H1 (cell line): ENCODE measurements around the gene PRR22. TPM values are rescaled to one million over a fixed set of nuclear protein-coding genes. Genes with fewer than 3 reads are reported as not detected.

Source experiments
- CTCF ChIA-PET: fragments of 300-600 bp; sonication (Branson Sonifier 250); formaldehyde crosslinking; loops from one replicate; lab custom pipeline; 2021; ENCODE audit not compliant: partially characterized antibody; lab: Charles Lee
- POLR2A ChIA-PET: fragments of 300-600 bp; sonication (Branson Sonifier 250); formaldehyde crosslinking; loops from one replicate; lab custom pipeline; 2021; ENCODE audit warnings: inconsistent platforms; ENCODE audit not compliant: partially characterized antibody; lab: Charles Lee
- DNase-seq, 2 experiments: peaks; one replicate each; pipeline versions ENCODE4 v3.0.0 to v3.0.0-alpha.2; 2010 to 2022; ENCODE audit warnings: low spot score in 2 of 2, low read depth in 1 of 2, mixed read lengths in 1 of 2
- FAIRE-seq: peaks from 2 replicates; lab custom pipeline; 2011; peaks lifted over from hg19 to GRCh38; lab: Jason Lieb, UNC
- H2AFZ ChIP-seq: 2 replicates; pipeline ENCODE4 v1.8.1; 2012; ENCODE audit warnings: low read length, inconsistent platforms
- H2AK5ac ChIP-seq: 2 replicates; pipeline ENCODE4 v1.6.1; 2013; ENCODE audit warnings: low read depth, low read length
- H2BK120ac ChIP-seq: replicated peaks from 2 replicates; pipeline ENCODE3; 2013; ENCODE audit warnings: low read depth, low read length, inconsistent platforms
- H2BK12ac ChIP-seq: 2 replicates; pipeline ENCODE4 v1.6.1; 2013; ENCODE audit warnings: low read depth, low read length
- H2BK15ac ChIP-seq: 2 replicates; pipeline ENCODE4 v1.6.1; 2013; ENCODE audit warnings: low read length
- H2BK20ac ChIP-seq: 2 replicates; pipeline ENCODE4 v1.6.1; 2013; ENCODE audit warnings: low read length
- H2BK5ac ChIP-seq: 2 replicates; pipeline ENCODE4 v1.6.1; 2013; ENCODE audit warnings: low read depth, low read length
- H3K14ac ChIP-seq: 2 replicates; pipeline ENCODE4 v1.6.1; 2013; ENCODE audit warnings: inconsistent platforms; ENCODE audit not compliant: insufficient read length
- H3K18ac ChIP-seq: 2 replicates; pipeline ENCODE4 v1.6.1; 2013; ENCODE audit warnings: low read length; ENCODE audit errors: extremely low read depth
- H3K23ac ChIP-seq: 2 replicates; pipeline ENCODE4 v1.6.1; 2013; ENCODE audit warnings: inconsistent platforms; ENCODE audit not compliant: insufficient read length
- H3K23me2 ChIP-seq: 2 replicates; pipeline ENCODE4 v1.6.1; 2013; ENCODE audit warnings: low read depth, low read length
- H3K27ac ChIP-seq: 2 replicates; pipeline ENCODE4 v1.6.1; 2011; ENCODE audit warnings: low read depth, low read length, inconsistent platforms
- H3K27me3 ChIP-seq, 4 experiments: replicated peaks in 1 of 4; 1 replicate in 1 of 4; 2 replicates in 3 of 4; pipeline versions ENCODE4 v1.6.1 to v1.8.1; 2011 to 2013; ENCODE audit warnings: low read length in 3 of 4, mild to moderate bottlenecking in 3 of 4, inconsistent platforms in 2 of 4, mixed read lengths in 2 of 4, moderate library complexity in 1 of 4; ENCODE audit not compliant: control insufficient read depth in 3 of 4, insufficient read depth in 3 of 4; ENCODE audit errors: extremely low read depth in 1 of 4
- H3K36me3 ChIP-seq, 4 experiments: 2 replicates each; pipeline versions ENCODE4 v1.6.1 to v1.8.1; 2011 to 2013; ENCODE audit warnings: mild to moderate bottlenecking in 4 of 4, low read length in 3 of 4, moderate library complexity in 2 of 4, control low read depth in 1 of 4, inconsistent platforms in 1 of 4; ENCODE audit not compliant: insufficient read depth in 4 of 4, control insufficient read depth in 2 of 4
- H3K4ac ChIP-seq: replicated peaks from 2 replicates; pipeline ENCODE3; 2013; ENCODE audit warnings: low read length, low read depth, mixed read lengths, inconsistent platforms; ENCODE audit not compliant: insufficient read length
- H3K4me1 ChIP-seq, 4 experiments: replicated peaks in 1 of 4; 1 replicate in 1 of 4; 2 replicates in 3 of 4; pipeline versions ENCODE4 v1.6.1 to v1.8.1; 2011 to 2013; ENCODE audit warnings: low read length in 3 of 4, inconsistent platforms in 2 of 4, mixed read lengths in 1 of 4; ENCODE audit not compliant: insufficient read depth in 4 of 4, control insufficient read depth in 3 of 4
- H3K4me2 ChIP-seq, 2 experiments: 2 replicates each; pipeline versions ENCODE4 v1.6.1 to v1.8.1; 2011 to 2013; ENCODE audit warnings: low read depth in 2 of 2, low read length in 2 of 2, control low read depth in 1 of 2, inconsistent platforms in 1 of 2, mild to moderate bottlenecking in 1 of 2; ENCODE audit not compliant: insufficient read depth in 1 of 2
- H3K4me3 ChIP-seq, 4 experiments: fragments of 200-600, 300-600 bp in 1 of 4; sonication (generic), shearing (Covaris generic), sonication (Bioruptor Twin) in 1 of 4; 2 replicates each; pipeline versions ENCODE4 v1.5.1 to v1.8.1; 2011 to 2016; ENCODE audit warnings: low read length in 4 of 4, low read depth in 3 of 4, control low read depth in 2 of 4, inconsistent platforms in 2 of 4, mild to moderate bottlenecking in 2 of 4, mixed read lengths in 1 of 4, moderate library complexity in 1 of 4; ENCODE audit not compliant: insufficient read depth in 2 of 4; ENCODE audit errors: extremely low read depth in 1 of 4
- H3K56ac ChIP-seq: replicated peaks from 2 replicates; pipeline ENCODE3; 2013; ENCODE audit warnings: low read depth, mild to moderate bottlenecking, mixed read lengths, low read length, inconsistent platforms; ENCODE audit not compliant: insufficient read length
- H3K79me1 ChIP-seq: 2 replicates; pipeline ENCODE4 v1.6.1; 2013; ENCODE audit warnings: low read depth, low read length, control low read depth
- H3K79me2 ChIP-seq, 2 experiments: 2 replicates each; pipeline versions ENCODE4 v1.6.1 to v1.8.1; 2012 to 2013; ENCODE audit warnings: low read length in 2 of 2, mild to moderate bottlenecking in 2 of 2, inconsistent platforms in 1 of 2; ENCODE audit not compliant: insufficient read depth in 2 of 2, control insufficient read depth in 1 of 2
- H3K9ac ChIP-seq, 4 experiments: replicated peaks in 1 of 4; 1 replicate in 1 of 4; 2 replicates in 3 of 4; pipeline versions ENCODE4 v1.6.1 to v1.8.1; 2011 to 2013; ENCODE audit warnings: low read depth in 3 of 4, low read length in 3 of 4, control low read depth in 2 of 4, mild to moderate bottlenecking in 2 of 4, moderate library complexity in 2 of 4, inconsistent platforms in 1 of 4; ENCODE audit errors: extremely low read depth in 1 of 4
- H3K9me3 ChIP-seq, 2 experiments: 2 replicates each; pipeline versions ENCODE4 v1.6.1 to v1.8.1; 2012 to 2013; ENCODE audit warnings: mild to moderate bottlenecking in 2 of 2, moderate library complexity in 2 of 2, control low read depth in 1 of 2, inconsistent platforms in 1 of 2, low read depth in 1 of 2, low read length in 1 of 2, mixed read lengths in 1 of 2; ENCODE audit not compliant: insufficient read depth in 2 of 2
- H4K20me1 ChIP-seq, 2 experiments: replicated peaks in 1 of 2; 2 replicates each; pipeline versions ENCODE3 to v1.8.1; 2011 to 2013; ENCODE audit warnings: inconsistent platforms in 2 of 2, low read length in 2 of 2, mild to moderate bottlenecking in 1 of 2; ENCODE audit not compliant: insufficient read depth in 2 of 2, control insufficient read depth in 1 of 2
- H4K5ac ChIP-seq: 2 replicates; pipeline ENCODE4 v1.6.1; 2013; ENCODE audit warnings: low read length, low read depth, mixed read lengths, inconsistent platforms; ENCODE audit not compliant: insufficient read length
- H4K8ac ChIP-seq: 2 replicates; pipeline ENCODE4 v1.8.0; 2013; ENCODE audit warnings: mild to moderate bottlenecking, moderate library complexity, low read length, inconsistent platforms; ENCODE audit not compliant: insufficient read depth; ENCODE audit errors: extremely low read depth
- H4K91ac ChIP-seq: replicated peaks from 2 replicates; pipeline ENCODE3; 2013; ENCODE audit warnings: low read length, mixed read lengths, inconsistent platforms; ENCODE audit not compliant: insufficient read length
- HDAC2 ChIP-seq, 2 experiments: fragments of 300-600 bp in 1 of 2; sonication (generic) in 1 of 2; IDR thresholded peaks; 2 replicates each; pipeline ENCODE4 v1.6.1; 2011 to 2012; ENCODE audit warnings: low read depth in 2 of 2, low read length in 2 of 2, mild to moderate bottlenecking in 2 of 2, moderate library complexity in 2 of 2, borderline replicate concordance in 1 of 2, inconsistent platforms in 1 of 2
- SUZ12 ChIP-seq: fragments of 200-600 bp; sonication (generic); IDR thresholded peaks from 2 replicates; pipeline ENCODE4 v1.6.1; 2012; ENCODE audit warnings: mild to moderate bottlenecking, inconsistent platforms, low read length, moderate library complexity, mixed read lengths
- TEAD4 ChIP-seq: IDR thresholded peaks from 2 replicates; pipeline ENCODE4 v1.6.1; 2012; ENCODE audit warnings: low read depth, low read length, inconsistent platforms, mixed read lengths
- WGBS, 2 experiments: shearing (Covaris generic) in 1 of 2; methylation state at CpG; one replicate each; pipeline versions ENCODE4 v1.1.6 to v1.1.7; 2013 to 2015; ENCODE audit warnings: low lambda C conversion rate in 2 of 2, mixed read lengths in 2 of 2, inconsistent platforms in 1 of 2, low coverage in 1 of 2, missing lambda C conversion rate in 1 of 2; ENCODE audit not compliant: insufficient replicate concordance in 2 of 2, insufficient coverage in 1 of 2, insufficient read length in 1 of 2; ENCODE audit errors: extremely low coverage in 1 of 2, missing lambda C conversion rate in 1 of 2; 5-methylcytosine and 5-hydroxymethylcytosine counted together
- polyA plus RNA-seq, 7 experiments: library from polyadenylated mRNA; depleted of rRNA in 3 of 7; stranded (reverse) in 5 of 7; unstranded in 2 of 7; fragments of >200 nt in 5 of 7; fragments of 200-250 nt in 2 of 7; gene quantifications; 1 replicate in 5 of 7; 2 replicates in 1 of 7; 4 replicates in 1 of 7; pipeline versions ENCODE4 v1.2.1 to v1.2.3, GENCODE V29; 2011 to 2013; ENCODE audit warnings: missing spikeins in 2 of 7, mixed read lengths in 2 of 7
- total RNA-seq: library from RNA; stranded (reverse); fragmentation: NEBNext Ultra II Directional; extraction: Animal tissue kit (Norgen Biotek cat#: 25700); gene quantifications from 2 replicates; pipeline ENCODE4 v1.2.1, GENCODE V29; 2021

Gene PRR22
- total and polyA plus RNA-seq, 2 of the 8 experiments (the other 6 are each of a cell fraction or from before 2014, with no cell fraction given) = 1.9 to 2.1 TPM

DNA sequence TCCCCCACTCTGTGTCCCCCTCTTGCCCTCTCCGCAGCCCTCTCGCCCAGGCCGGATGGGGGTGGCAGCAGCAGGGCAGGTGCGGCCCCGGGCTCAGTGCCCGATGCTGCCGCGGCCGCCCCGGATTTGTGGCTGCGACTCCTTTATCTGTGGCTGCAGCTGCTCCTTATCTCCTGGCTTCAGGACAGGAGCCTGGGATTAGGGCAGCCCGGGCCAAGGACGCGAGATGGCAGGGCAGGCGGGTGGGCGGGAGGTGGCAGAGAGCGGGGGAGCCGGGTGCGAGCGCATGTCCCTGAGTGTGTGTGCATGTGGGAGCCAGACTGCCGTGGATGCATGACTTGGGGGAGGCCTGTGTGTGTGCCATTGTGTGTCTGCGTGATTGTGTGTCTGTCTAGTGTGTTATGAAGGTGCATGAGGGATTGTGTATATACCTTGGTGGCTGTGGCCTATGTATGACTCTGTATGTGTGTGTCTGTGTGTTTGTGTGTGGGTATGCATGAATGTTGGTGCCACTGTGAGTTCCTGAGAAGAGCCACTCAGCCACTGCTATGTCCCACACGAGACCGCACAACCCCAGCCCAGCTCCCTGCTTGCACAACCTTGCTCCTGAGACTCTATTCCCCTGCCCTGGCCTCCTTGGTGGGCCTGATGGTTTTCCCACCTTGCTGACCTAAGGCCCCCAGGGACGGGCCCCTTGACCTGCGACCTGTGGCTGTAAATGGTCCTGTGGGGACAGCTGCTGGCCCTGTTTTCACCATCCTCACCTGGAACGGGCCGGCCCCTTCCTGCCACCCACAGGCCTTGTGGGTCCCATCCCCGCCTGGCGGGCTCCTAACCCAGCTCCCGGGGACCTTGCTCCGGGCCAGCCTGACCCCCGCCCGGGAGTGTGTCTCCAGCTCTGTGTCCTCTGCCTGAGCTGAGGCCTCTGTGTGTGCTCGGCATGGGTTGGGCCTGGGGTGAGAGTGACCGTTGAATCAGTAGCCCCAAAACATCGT, 15.0 kb upstream of the PRR22 start:
- ChIA-PET POLR2A (interaction anchor here (1.0 to 3.0 kb wide), 4 partner anchors 8 to 108 kb away, joined by 3 to 12 read pairs (median 4); no protein-coding TSS in a partner anchor), CTCF (interaction anchor here (0.9 to 1.6 kb wide), 2 partner anchors 110 to 219 kb away, joined by 3 to 6 read pairs; partner anchors contain the start of gene RPL36)
- Histone ChIP-seq H2BK120ac (no peak overlapping the region), H4K20me1 (peaks cover 0 to 3% of the 10 kb centered on the region in 2 experiments), H2AK5ac (no peak overlapping the region), H3K18ac (no peak overlapping the region), H3K14ac (no peak overlapping the region), H3K23ac (no peak overlapping the region), H2AFZ (no peak overlapping the region), H4K91ac (no peak overlapping the region), H3K4me2 (no peak overlapping the region), H3K4ac (no peak overlapping the region), H3K4me1 (peaks cover 0 to 13% (median 7%) of the 10 kb centered on the region in 4 experiments; a peak in 5 of 7 replicates), H2BK20ac (no peak overlapping the region), H4K5ac (no peak overlapping the region), H3K36me3 (no peaks in the 10 kb centered on the region), H3K79me1 (no peaks in the 10 kb centered on the region), H4K8ac (no peak overlapping the region), H3K9me3 (no peaks in the 10 kb centered on the region), H3K56ac (no peak overlapping the region), H3K79me2 (no peaks in the 10 kb centered on the region), H3K4me3 (no peak overlapping the region), H3K27ac (no peak overlapping the region), H3K27me3 (peaks cover 2 to 15% (median 8%) of the 10 kb centered on the region in 4 experiments; a peak in 6 of 7 replicates), H3K9ac (no peak overlapping the region), H2BK15ac (no peak overlapping the region), H3K23me2 (peaks cover 3% of the 10 kb centered on the region), H2BK5ac (no peak overlapping the region), H2BK12ac (no peak overlapping the region)
- WGBS, 2 experiments = 85% methylated on average over 27 of the region's 37 CpGs; no CpG with 5 or more reads in 1 of the 2 experiments
- FAIRE-seq (no peak), DNase-seq (no peak)
- no peak for TF ChIP-seq SUZ12
- TF ChIP-seq TEAD4 = no peak
- no peak for TF ChIP-seq HDAC2 (IDR thresholded peaks at IDR 0.05; ENCODE audit: borderline replicate concordance in 1 of 2, low read depth in 2 of 2, low read length in 2 of 2)
